Neural cell (in vitro differentiated cells): ENCODE results near the gene IFNL3. TPM values are rescaled to one million over a fixed set of nuclear protein-coding genes. Genes with fewer than 3 reads are reported as not detected.

Experiments
- H2AFZ ChIP-seq: fragments of 200-600, 300-800 bp; sonication (generic), shearing (Covaris generic); 2 replicates; pipeline ENCODE4 v1.6.0; 2014; ENCODE audit warnings: low read depth, mild to moderate bottlenecking, antibody characterized with exemption, low read length, moderate library complexity
- H3F3A ChIP-seq: fragments of 200-600 bp; shearing (Covaris generic); 2 replicates; pipeline ENCODE4 v1.6.1; 2016; ENCODE audit warnings: mild to moderate bottlenecking, moderate library complexity, mixed read lengths, antibody characterized with exemption, low read length; ENCODE audit not compliant: insufficient read depth, poor library complexity, severe bottlenecking
- H3K27ac ChIP-seq: fragments of 200-600, 300-800 bp; sonication (generic), shearing (Covaris generic); 2 replicates; pipeline ENCODE4 v1.5.1; 2014; ENCODE audit warnings: mild to moderate bottlenecking, low read length, moderate library complexity
- H3K27me3 ChIP-seq: fragments of 300-800, 200-600 bp; sonication (generic), shearing (Covaris generic); 2 replicates; pipeline ENCODE4 v1.6.0; 2014; ENCODE audit warnings: mild to moderate bottlenecking, low read depth, low read length, moderate library complexity; ENCODE audit not compliant: insufficient read depth
- H3K36me3 ChIP-seq: fragments of 300-800, 200-600 bp; sonication (generic), shearing (Covaris generic); 2 replicates; pipeline ENCODE4 v1.5.1; 2014; ENCODE audit warnings: mild to moderate bottlenecking, antibody characterized with exemption, low read length, moderate library complexity; ENCODE audit not compliant: insufficient read depth
- H3K4me2 ChIP-seq: fragments of 300-800, 200-600 bp; sonication (generic), shearing (Covaris generic); 2 replicates; pipeline ENCODE4 v1.6.0; 2014; ENCODE audit warnings: mild to moderate bottlenecking, low read length
- H3K4me3 ChIP-seq: fragments of 300-800, 200-600 bp; sonication (generic), shearing (Covaris generic); 2 replicates; pipeline ENCODE4 v1.5.1; 2014; ENCODE audit warnings: mild to moderate bottlenecking, low read length, moderate library complexity
- H3K79me2 ChIP-seq: fragments of 200-600 bp; shearing (Covaris generic); replicated peaks from 2 replicates; pipeline ENCODE4 v1.6.0; 2014; ENCODE audit warnings: mild to moderate bottlenecking, low read length, moderate library complexity; ENCODE audit not compliant: insufficient read depth
- H3K9ac ChIP-seq: fragments of 300-800, 200-600 bp; sonication (generic), shearing (Covaris generic); 2 replicates; pipeline ENCODE4 v1.6.1; 2016; ENCODE audit warnings: mild to moderate bottlenecking, low read length, mixed read lengths
- H3K9me2 ChIP-seq: fragments of 200-600 bp; shearing (Covaris generic); 2 replicates; pipeline ENCODE4 v1.6.1; 2016; ENCODE audit warnings: mild to moderate bottlenecking, low read length, mixed read lengths; ENCODE audit not compliant: insufficient read depth
- H3K9me3 ChIP-seq: fragments of 200-600, 300-800 bp; sonication (generic), shearing (Covaris generic); 2 replicates; pipeline ENCODE4 v1.6.1; 2016; ENCODE audit warnings: mild to moderate bottlenecking, mixed run types, low read length, moderate library complexity, mixed read lengths
- H4K20me1 ChIP-seq: fragments of 200-600 bp; shearing (Covaris generic); 2 replicates; pipeline ENCODE4 v1.6.1; 2016; ENCODE audit warnings: mild to moderate bottlenecking, mixed run types; ENCODE audit not compliant: insufficient read depth
- EP300 ChIP-seq: fragments of 450-650 bp; conservative IDR thresholded peaks from 2 replicates; pipeline ENCODE4 v1.6.1; 2014; ENCODE audit warnings: antibody characterized with exemption, mild to moderate bottlenecking, moderate library complexity; ENCODE audit not compliant: poor library complexity, severe bottlenecking
- EZH2 ChIP-seq: fragments of 200-600, 300-800 bp; shearing (Covaris generic), sonication (generic); IDR thresholded peaks from 2 replicates; pipeline ENCODE4 v1.6.1; 2014; ENCODE audit warnings: antibody characterized with exemption, low read length, borderline replicate concordance, mild to moderate bottlenecking; ENCODE audit not compliant: insufficient read depth, poor library complexity, severe bottlenecking
- MXI1 ChIP-seq: fragments of 450-650 bp; conservative IDR thresholded peaks from 2 replicates; pipeline ENCODE4 v1.6.1; 2014; ENCODE audit warnings: antibody characterized with exemption, mild to moderate bottlenecking; ENCODE audit not compliant: poor library complexity, severe bottlenecking
- POLR2AphosphoS5 ChIP-seq: IDR thresholded peaks from 2 replicates; pipeline ENCODE4 v1.6.1; 2012
- RAD21 ChIP-seq: fragments of 450-650 bp; conservative IDR thresholded peaks from 2 replicates; pipeline ENCODE4 v1.6.1; 2014; ENCODE audit warnings: antibody characterized with exemption, mild to moderate bottlenecking, moderate library complexity
- SMC3 ChIP-seq: fragments of 450-650 bp; conservative IDR thresholded peaks from 2 replicates; pipeline ENCODE4 v1.6.1; 2014; ENCODE audit warnings: antibody characterized with exemption, mild to moderate bottlenecking, moderate library complexity; ENCODE audit not compliant: poor library complexity
- TAF1 ChIP-seq: IDR thresholded peaks from 2 replicates; pipeline ENCODE4 v1.6.1; 2012; ENCODE audit warnings: low read depth
- polyA plus RNA-seq: library from polyadenylated mRNA; depleted of rRNA; stranded (reverse); fragments of >200 nt; gene quantifications from 2 replicates; pipeline ENCODE4 v1.2.3, GENCODE V29; 2014
- TF ChIP-seq, protein P1 (sequence below): IDR thresholded peaks from 2 replicates; pipeline ENCODE4 v1.6.1; 2012; ENCODE audit warnings: borderline replicate concordance
- TF ChIP-seq, protein P2 (sequence below): fragments of 450-650 bp; IDR thresholded peaks from 2 replicates; pipeline ENCODE4 v1.5.1; 2014; ENCODE audit warnings: antibody characterized with exemption, mild to moderate bottlenecking, moderate library complexity; ENCODE audit not compliant: poor library complexity, severe bottlenecking

Gene IFNL3
- polyA plus RNA-seq, 1 donor from 2014 or later = not detected

DNA sequence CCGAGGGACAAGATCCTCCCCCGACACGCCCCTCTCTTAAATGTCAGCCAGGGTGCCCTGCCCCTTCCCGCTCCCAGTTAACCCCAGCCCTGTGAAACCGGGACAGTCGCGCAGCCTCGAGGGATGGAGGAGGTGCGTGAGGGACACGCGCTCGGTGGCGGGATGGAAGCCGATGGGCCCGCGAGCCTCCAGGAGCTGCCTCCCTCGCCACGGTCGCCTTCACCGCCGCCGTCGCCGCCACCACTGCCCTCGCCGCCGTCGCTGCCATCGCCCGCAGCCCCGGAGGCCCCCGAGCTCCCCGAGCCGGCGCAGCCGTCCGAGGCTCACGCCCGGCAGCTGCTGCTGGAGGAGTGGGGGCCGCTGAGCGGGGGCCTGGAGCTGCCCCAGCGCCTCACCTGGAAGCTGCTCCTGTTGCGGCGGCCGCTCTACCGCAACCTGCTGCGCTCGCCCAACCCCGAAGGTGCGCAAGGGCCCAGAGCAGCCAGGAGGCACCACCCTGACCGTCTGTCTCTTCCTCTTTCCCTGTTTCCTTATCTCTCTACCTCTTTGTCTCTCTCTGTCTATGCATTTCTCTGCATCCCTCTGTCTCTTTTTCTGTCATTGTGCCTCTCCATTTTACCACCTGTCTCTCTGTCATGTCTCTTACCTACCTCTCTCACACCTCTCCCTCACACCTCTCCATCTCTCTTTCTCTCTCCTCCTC, 47.8 kb downstream of the IFNL3 start, which contains the start of gene NCCRP1:
Gene NCCRP1, plus strand, starts transcription at position 105 of the 703 bp plus-strand sequence. Its CDS starts 19 bp downstream, at position 124.
- no peak within 1 kb of the TSS for H2AFZ ChIP-seq
- H3K9me2 ChIP-seq = no peaks in the 10 kb centered on the region
- H3K27me3 ChIP-seq = peaks cover 24% of the 10 kb centered on the region
- H3K4me2 ChIP-seq = no peak within 1 kb of the TSS
- no peaks in the 10 kb centered on the region for H3F3A ChIP-seq
- no peaks in the 10 kb centered on the region for H3K79me2 ChIP-seq
- no peak within 1 kb of the TSS for H3K27ac ChIP-seq
- H3K4me3 ChIP-seq = peak within 1 kb of the TSS; percentile 25
- H3K9ac ChIP-seq = no peak within 1 kb of the TSS
- H3K36me3 ChIP-seq = no peaks in the 10 kb centered on the region
- TF ChIP-seq, protein P1, sequence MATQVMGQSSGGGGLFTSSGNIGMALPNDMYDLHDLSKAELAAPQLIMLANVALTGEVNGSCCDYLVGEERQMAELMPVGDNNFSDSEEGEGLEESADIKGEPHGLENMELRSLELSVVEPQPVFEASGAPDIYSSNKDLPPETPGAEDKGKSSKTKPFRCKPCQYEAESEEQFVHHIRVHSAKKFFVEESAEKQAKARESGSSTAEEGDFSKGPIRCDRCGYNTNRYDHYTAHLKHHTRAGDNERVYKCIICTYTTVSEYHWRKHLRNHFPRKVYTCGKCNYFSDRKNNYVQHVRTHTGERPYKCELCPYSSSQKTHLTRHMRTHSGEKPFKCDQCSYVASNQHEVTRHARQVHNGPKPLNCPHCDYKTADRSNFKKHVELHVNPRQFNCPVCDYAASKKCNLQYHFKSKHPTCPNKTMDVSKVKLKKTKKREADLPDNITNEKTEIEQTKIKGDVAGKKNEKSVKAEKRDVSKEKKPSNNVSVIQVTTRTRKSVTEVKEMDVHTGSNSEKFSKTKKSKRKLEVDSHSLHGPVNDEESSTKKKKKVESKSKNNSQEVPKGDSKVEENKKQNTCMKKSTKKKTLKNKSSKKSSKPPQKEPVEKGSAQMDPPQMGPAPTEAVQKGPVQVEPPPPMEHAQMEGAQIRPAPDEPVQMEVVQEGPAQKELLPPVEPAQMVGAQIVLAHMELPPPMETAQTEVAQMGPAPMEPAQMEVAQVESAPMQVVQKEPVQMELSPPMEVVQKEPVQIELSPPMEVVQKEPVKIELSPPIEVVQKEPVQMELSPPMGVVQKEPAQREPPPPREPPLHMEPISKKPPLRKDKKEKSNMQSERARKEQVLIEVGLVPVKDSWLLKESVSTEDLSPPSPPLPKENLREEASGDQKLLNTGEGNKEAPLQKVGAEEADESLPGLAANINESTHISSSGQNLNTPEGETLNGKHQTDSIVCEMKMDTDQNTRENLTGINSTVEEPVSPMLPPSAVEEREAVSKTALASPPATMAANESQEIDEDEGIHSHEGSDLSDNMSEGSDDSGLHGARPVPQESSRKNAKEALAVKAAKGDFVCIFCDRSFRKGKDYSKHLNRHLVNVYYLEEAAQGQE = no peak
- TF ChIP-seq SMC3 = no peak
- TF ChIP-seq EP300 = no peak
- TF ChIP-seq, protein P2, sequence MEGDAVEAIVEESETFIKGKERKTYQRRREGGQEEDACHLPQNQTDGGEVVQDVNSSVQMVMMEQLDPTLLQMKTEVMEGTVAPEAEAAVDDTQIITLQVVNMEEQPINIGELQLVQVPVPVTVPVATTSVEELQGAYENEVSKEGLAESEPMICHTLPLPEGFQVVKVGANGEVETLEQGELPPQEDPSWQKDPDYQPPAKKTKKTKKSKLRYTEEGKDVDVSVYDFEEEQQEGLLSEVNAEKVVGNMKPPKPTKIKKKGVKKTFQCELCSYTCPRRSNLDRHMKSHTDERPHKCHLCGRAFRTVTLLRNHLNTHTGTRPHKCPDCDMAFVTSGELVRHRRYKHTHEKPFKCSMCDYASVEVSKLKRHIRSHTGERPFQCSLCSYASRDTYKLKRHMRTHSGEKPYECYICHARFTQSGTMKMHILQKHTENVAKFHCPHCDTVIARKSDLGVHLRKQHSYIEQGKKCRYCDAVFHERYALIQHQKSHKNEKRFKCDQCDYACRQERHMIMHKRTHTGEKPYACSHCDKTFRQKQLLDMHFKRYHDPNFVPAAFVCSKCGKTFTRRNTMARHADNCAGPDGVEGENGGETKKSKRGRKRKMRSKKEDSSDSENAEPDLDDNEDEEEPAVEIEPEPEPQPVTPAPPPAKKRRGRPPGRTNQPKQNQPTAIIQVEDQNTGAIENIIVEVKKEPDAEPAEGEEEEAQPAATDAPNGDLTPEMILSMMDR = no peak
- no peak for TF ChIP-seq MXI1
- TF ChIP-seq POLR2AphosphoS5 = no peak
- TF ChIP-seq EZH2 = no peak
- TF ChIP-seq TAF1 = no peak
- no peak for TF ChIP-seq RAD21
- H3K9me3 ChIP-seq = no peaks in the 10 kb centered on the region
- H4K20me1 ChIP-seq = no peaks in the 10 kb centered on the region

DNA sequence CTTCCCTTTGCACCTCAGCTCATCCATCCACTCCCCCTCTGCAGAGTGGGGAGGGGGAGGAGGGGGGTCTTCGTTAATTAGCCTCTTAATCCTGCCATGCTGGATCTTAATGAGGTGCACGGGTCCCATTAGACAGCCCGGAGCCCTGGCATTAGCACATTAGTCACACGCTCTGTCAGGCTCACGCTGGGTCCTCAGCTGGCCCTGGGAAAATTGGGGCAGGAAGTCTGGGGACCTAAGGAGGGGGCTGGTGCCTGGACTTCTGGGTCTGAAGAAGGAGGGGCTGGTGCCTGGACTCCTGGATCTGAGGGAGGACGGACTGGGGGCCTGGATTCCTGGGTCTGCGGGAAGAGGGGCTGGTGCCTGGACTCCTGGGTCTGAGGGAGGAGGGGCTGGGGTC, 48.5 kb downstream of the IFNL3 start:
- Histone ChIP-seq H3F3A (no peaks in the 10 kb centered on the region), H3K9ac (no peak overlapping the region), H3K4me2 (no peak overlapping the region), H2AFZ (no peak overlapping the region), H3K36me3 (no peaks in the 10 kb centered on the region), H4K20me1 (no peaks in the 10 kb centered on the region), H3K27ac (no peak overlapping the region), H3K4me3 (no peak overlapping the region), H3K79me2 (no peaks in the 10 kb centered on the region), H3K27me3 (peaks cover 24% of the 10 kb centered on the region), H3K9me3 (no peaks in the 10 kb centered on the region), H3K9me2 (no peaks in the 10 kb centered on the region)
- TF ChIP-seq MXI1 (no peak), SMC3 (no peak), RAD21 (no peak), TAF1 (no peak), POLR2AphosphoS5 (no peak), EP300 (no peak)
- TF ChIP-seq, protein P1 = no peak
- TF ChIP-seq, protein P2 = no peak
